ENCODE results near the gene CNNM4. TPM values are rescaled to one million over a fixed set of nuclear protein-coding genes. Genes with fewer than 3 reads are reported as not detected.

CNNM4 gene
- polyA plus RNA-seq, 1 experiment: 4.7 TPM

DNA sequence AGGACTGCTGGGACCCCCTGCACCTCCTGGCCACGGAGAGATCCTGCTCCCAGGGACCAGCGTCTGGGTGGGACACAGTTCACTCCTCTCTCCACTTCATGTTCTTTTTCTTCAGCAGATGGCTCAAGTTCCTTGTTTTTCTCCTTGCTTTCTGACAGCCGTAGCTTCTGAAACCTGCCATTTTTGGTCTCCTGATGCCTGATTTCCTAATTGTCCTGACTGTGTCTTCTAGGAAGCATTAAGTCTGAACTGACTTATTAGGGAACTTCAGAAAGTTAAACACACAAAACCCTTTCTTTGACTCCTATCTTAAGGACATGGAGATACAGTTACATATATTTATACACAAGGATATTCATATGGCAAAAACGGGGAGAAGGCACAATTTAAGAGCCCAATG, 22.7 kb downstream of the CNNM4 start:
- no peak for TF ChIP-seq CTCF (IDR thresholded peaks at IDR 0.05; ENCODE audit: low read depth, low read length)
- H3K4me3 ChIP-seq (ENCODE audit: low read depth, low read length): no peak overlapping the region
- POLR2A ChIA-PET: no interaction called here
- CTCF ChIA-PET: interaction anchor here (2.1 kb wide), 1 partner anchor 22 kb away, joined by 7 read pairs; no protein-coding TSS in a partner anchor
- H3K27ac ChIP-seq (ENCODE audit: low read depth, low read length): no peak overlapping the region
- DNase-seq (ENCODE audit: low read depth, low spot score): no peak
- no peaks in the 10 kb centered on the region for H3K9me3 ChIP-seq (ENCODE audit: control insufficient read depth, insufficient read depth, low read length)
- H3K27me3 ChIP-seq (ENCODE audit: control insufficient read depth, insufficient read depth, low read length): no peaks in the 10 kb centered on the region

- POLR2A ChIA-PET: no interaction called here
- Histone ChIP-seq H3K27ac (ENCODE audit: low read depth, low read length) (no peak overlapping the region), H3K4me3 (ENCODE audit: low read depth, low read length) (no peak overlapping the region), H3K27me3 (ENCODE audit: control insufficient read depth, insufficient read depth, low read length) (no peaks in the 10 kb centered on the region), H3K9me3 (ENCODE audit: control insufficient read depth, insufficient read depth, low read length) (no peaks in the 10 kb centered on the region)
- CTCF ChIA-PET: no interaction called here
- no peak for TF ChIP-seq CTCF (IDR thresholded peaks at IDR 0.05; ENCODE audit: low read depth, low read length)
- DNase-seq (ENCODE audit: low read depth, low spot score): no peak
Measured at GRCh38 chr2:96787411-96787810, 26.7 kb downstream of the CNNM4 start.

DNA sequence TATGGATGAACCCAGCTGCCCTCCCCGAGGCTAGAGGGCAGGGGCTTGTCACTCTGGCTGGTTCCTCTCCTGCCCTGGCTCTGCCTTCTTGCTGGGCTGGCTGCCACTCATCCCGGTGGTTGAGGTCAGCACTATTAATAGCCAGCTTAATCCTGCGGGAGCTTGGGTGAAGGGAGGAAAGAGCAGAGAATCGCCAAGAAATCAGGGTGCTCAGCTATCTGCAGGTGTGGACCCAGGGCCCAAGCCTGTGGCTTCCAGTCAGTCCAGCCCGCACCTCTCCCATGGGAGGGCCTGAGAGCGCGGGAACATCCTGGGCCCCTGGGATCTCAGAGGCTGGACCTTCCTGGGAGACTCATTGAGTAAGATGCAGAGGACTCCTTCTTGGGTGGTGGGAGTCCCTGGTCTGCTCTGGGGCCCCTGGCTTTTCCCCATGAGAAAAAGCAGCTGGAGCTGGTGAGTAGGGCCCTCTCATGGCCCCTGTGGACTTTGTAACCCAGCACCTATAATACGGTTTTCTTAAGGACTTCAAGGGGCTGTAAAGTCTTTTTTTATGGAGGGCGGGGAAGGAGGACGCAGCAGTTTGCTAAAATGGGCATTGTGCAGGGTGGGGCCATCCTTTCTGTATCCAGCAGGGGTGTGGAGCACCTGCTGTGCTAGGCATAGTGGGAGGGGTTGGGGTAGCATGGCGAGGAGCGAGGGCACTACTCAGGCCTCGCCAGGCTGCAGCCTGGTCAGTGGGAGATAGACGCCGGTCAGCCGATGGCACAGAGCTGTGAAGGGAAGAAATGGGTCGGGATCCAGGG, 27.9 kb downstream of the CNNM4 start:
- H3K27me3 ChIP-seq (ENCODE audit: control insufficient read depth, insufficient read depth, low read length): no peaks in the 10 kb centered on the region
- no peaks in the 10 kb centered on the region for H3K9me3 ChIP-seq (ENCODE audit: control insufficient read depth, insufficient read depth, low read length)
- H3K27ac ChIP-seq (ENCODE audit: low read depth, low read length): no peak overlapping the region
- ChIA-PET CTCF (no interaction called here), POLR2A (no interaction called here)
- DNase-seq (ENCODE audit: low read depth, low spot score): no peak
- H3K4me3 ChIP-seq (ENCODE audit: low read depth, low read length): no peak overlapping the region
- no peak for TF ChIP-seq CTCF (IDR thresholded peaks at IDR 0.05; ENCODE audit: low read depth, low read length)

DNA sequence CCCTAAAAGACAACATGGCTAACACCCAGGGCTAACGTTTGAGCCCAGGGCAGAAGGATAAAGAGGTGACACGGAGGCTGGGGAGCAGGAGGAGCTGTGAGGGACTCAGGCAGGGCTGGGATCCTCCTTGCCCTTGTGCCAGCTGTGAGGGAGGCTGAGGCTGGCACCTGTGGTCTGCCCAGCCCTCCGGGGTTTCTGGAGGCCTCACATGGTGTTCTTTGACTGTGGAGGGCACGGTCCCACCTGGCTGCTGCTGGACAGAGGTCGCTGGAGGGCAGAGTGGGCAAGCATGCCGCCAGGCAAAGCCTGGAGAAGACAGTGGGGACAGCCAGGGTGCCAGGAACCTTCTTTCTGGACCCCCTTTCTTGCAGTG, 28.5 kb downstream of the CNNM4 start:
- no peaks in the 10 kb centered on the region for H3K9me3 ChIP-seq (ENCODE audit: control insufficient read depth, insufficient read depth, low read length)
- POLR2A ChIA-PET: no interaction called here
- CTCF ChIA-PET: no interaction called here
- no peaks in the 10 kb centered on the region for H3K27me3 ChIP-seq (ENCODE audit: control insufficient read depth, insufficient read depth, low read length)
- DNase-seq (ENCODE audit: low read depth, low spot score): no peak
- no peak for TF ChIP-seq CTCF (IDR thresholded peaks at IDR 0.05; ENCODE audit: low read depth, low read length)
- H3K27ac ChIP-seq (ENCODE audit: low read depth, low read length): no peak overlapping the region
- H3K4me3 ChIP-seq (ENCODE audit: low read depth, low read length): no peak overlapping the region

GRCh38 chr2:96792772-96793749, 32.4 kb downstream of the CNNM4 start:
- TF ChIP-seq CTCF (IDR thresholded peaks at IDR 0.05; ENCODE audit: low read depth, low read length): no peak
- H3K9me3 ChIP-seq (ENCODE audit: control insufficient read depth, insufficient read depth, low read length): no peaks in the 10 kb centered on the region
- H3K4me3 ChIP-seq (ENCODE audit: low read depth, low read length): no peak overlapping the region
- DNase-seq (ENCODE audit: low read depth, low spot score): no peak
- ChIA-PET POLR2A (no interaction called here), CTCF (interaction anchor here (1.1 kb wide), 1 partner anchor 7 kb away, joined by 3 read pairs; no protein-coding TSS in a partner anchor)
- no peaks in the 10 kb centered on the region for H3K27me3 ChIP-seq (ENCODE audit: control insufficient read depth, insufficient read depth, low read length)
- H3K27ac ChIP-seq (ENCODE audit: low read depth, low read length): no peak overlapping the region
